GM10847 (cell line): ENCODE measurements around the gene FKBP3.

ENCODE experiments used
- POLR2A ChIP-seq: IDR thresholded peaks from 2 replicates; pipeline ENCODE4 v1.6.1; 2011; ENCODE audit not compliant: insufficient read length; ENCODE audit errors: extremely low read depth

The FKBP3 gene

GRCh38 chr14:45078323-45078722 lies 56.0 kb downstream of the FKBP3 start:
- TF ChIP-seq POLR2A, result no peak

DNA sequence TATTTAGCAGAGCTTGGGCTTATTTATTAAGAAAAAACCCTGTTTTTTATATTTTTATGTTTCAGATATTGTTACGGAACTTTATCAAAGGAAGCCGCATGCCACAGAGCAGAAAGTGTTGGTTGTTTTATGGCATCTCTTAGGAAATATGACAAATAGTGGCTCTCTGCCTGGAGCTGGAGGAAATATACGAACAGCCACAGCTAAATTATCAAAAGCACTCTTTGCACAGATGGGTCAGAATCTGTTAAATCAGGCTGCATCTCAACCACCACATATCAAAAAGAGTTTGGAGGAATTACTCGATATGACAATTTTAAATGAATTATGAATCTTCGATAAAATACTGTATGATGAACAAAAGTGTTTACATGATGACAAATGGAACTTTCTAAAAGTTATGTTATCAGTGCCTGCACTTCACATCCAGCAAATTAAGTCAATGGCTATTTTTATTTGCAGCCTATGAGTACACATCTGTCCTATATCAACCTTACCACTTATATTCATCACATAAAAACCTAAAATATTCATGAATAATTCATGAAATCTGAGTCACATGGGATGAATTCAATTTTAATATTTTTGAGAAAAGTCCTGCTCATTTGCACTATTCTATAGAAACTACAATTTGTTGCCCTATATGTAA lies 60.9 kb downstream of the FKBP3 start:
- TF ChIP-seq POLR2A, result no peak

DNA sequence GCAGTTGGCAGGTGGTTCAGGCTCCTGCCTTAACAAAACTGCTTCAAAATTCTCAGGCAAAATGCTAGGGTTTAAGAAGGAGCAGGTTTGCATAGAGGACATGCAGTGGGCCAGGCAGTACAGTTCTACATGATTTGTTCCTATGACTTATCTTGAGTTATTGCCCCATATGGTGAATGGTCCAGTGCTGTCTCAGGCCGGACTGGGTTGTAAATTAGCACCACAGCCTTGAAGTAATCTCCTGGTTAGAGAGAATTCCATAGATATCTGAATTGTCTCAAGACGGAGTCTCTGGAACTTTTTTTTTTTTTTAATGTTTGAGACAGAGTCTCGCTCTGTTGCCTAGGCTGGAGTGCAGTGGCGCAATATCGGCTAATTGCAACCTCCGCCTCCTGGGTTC lies 62.2 kb downstream of the FKBP3 start:
- no peak for TF ChIP-seq POLR2A

GRCh38 chr14:45070215-45070614 lies 64.1 kb downstream of the FKBP3 start:
- no peak for TF ChIP-seq POLR2A

GRCh38 chr14:45068396-45068795 lies 65.9 kb downstream of the FKBP3 start:
- TF ChIP-seq POLR2A, result no peak

DNA sequence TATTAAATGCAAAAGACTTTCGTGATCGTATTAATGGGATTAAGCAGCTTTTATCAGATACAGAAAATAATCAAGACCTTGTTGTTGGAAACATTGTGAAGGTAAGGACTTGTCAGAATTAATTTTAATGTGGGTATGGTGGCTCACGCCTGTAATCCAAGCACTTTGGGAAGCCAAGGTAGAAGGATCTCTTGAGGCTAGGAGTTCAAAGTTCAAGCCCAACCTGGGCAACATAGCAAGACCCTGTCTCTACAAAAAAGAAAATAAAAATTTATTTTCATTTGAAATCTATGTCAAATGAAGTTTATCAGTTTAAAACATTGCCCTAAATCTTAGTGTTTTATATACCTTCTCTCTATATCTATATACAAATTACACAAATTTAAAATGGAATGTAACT lies 67.6 kb downstream of the FKBP3 start:
- TF ChIP-seq POLR2A, result no peak

DNA sequence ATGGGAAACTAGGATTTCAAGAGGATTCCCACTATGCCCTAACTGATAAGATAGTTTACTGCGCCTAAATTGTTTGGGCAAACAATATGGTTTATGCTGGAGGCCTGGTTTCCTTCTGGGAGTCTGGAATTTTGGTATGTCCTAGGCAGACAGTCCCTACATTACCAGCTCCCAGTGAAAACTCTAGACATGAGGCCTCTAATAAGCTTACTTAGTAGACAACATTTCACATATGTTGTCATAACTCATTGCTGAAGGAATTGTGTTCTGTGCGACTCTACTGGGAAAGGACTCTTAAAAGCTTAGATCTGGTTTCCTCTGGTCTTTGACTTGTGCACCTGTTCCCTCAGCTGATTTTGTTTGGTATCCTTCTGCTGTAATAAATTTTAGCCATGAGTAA lies 68.3 kb downstream of the FKBP3 start:
- TF ChIP-seq POLR2A, result no peak
